ENCODE measurements around the gene JOSD1.
A peak's percentile ranks its signal among the peaks of the same experiment; 100 is the strongest.
"Not testable (repeated sequence)": the region's sequence is repeated elsewhere in the genome, so short reads cannot be mapped to it uniquely, and the experiment has no call there.

The JOSD1 gene

GRCh38 chr22:38694049-38694448 is 6.7 kb downstream of the JOSD1 start:
- DNase-seq = no peak

- no peak for DNase-seq
These were observed 11.1 kb downstream of the JOSD1 start for GRCh38 chr22:38689651-38690050.

- no peak for DNase-seq
These were observed 15.0 kb downstream of the JOSD1 start for GRCh38 chr22:38685761-38686160.

GRCh38 chr22:38684895-38685294 is 15.8 kb downstream of the JOSD1 start:
- no peak for DNase-seq

GRCh38 chr22:38681582-38682335 is 19.0 kb downstream of the JOSD1 start, which contains the start of gene TOMM22:
Gene TOMM22, plus strand, starts transcription at chr22:38681957. Its CDS starts 22 bp downstream, at chr22:38681979.
- peak; percentile 43 to 93 (median 84) for DNase-seq

- no peak for DNase-seq
These were observed 24.9 kb downstream of the JOSD1 start for GRCh38 chr22:38675833-38676232.

- DNase-seq = peak in 27 of 51 donors; percentile 5 to 59 (median 37)
These were observed 25.9 kb downstream of the JOSD1 start for GRCh38 chr22:38674888-38675287.

- DNase-seq = peak in 6 of 51 donors; percentile 1 to 50 (median 9)
These were observed 43.5 kb downstream of the JOSD1 start for GRCh38 chr22:38657045-38657909.

- peak; percentile 67 to 99 (median 93) for DNase-seq
These were observed 44.3 kb downstream of the JOSD1 start, which contains the start of the genes CBY1 and FAM227A for GRCh38 chr22:38656256-38657044. Gene CBY1, plus strand, starts transcription at chr22:38656638. Its CDS starts 11,417 bp downstream, at chr22:38668055. Gene FAM227A, minus strand, starts transcription at chr22:38656392. Its CDS starts 6,224 bp downstream, at chr22:38650168.

- DNase-seq = peak in 4 of 51 donors; percentile 42 to 64 (median 52)
These were observed 45.1 kb downstream of the JOSD1 start for GRCh38 chr22:38655519-38656255.

- DNase-seq = no peak
These were observed 47.0 kb downstream of the JOSD1 start for GRCh38 chr22:38653741-38654140.

- no peak for DNase-seq
These were observed 47.9 kb downstream of the JOSD1 start for GRCh38 chr22:38652859-38653258.

GRCh38 chr22:38649841-38650522 is 50.8 kb downstream of the JOSD1 start:
- no peak for DNase-seq

- DNase-seq = no peak
These were observed 55.3 kb downstream of the JOSD1 start for GRCh38 chr22:38645430-38645829.

GRCh38 chr22:38644245-38644644 is 56.5 kb downstream of the JOSD1 start:
- not testable (repeated sequence) for DNase-seq

- DNase-seq = no peak
These were observed 59.2 kb downstream of the JOSD1 start for GRCh38 chr22:38641476-38642040.

GRCh38 chr22:38638728-38639127 is 62.0 kb downstream of the JOSD1 start:
- DNase-seq = no peak

GRCh38 chr22:38638216-38638615 is 62.5 kb downstream of the JOSD1 start:
- DNase-seq = no peak
